Neural progenitor cell (in vitro differentiated cells): Measurements from ENCODE around the gene ZPLD1. TPM values are rescaled to one million over a fixed set of nuclear protein-coding genes. Genes with fewer than 3 reads are reported as not detected.

ENCODE experiments used
- DNase-seq: peaks from one replicate; pipeline ENCODE4 v3.0.0-alpha.2; 2016; ENCODE audit warnings: low spot score
- H2AFZ ChIP-seq: fragments of 200-600 bp; sonication (generic); replicated peaks from 2 replicates; pipeline ENCODE4 v1.6.1; 2016; ENCODE audit warnings: antibody characterized with exemption
- H3F3A ChIP-seq: fragments of 200-600 bp; sonication (generic); 2 replicates; pipeline ENCODE4 v1.6.1; 2016; ENCODE audit warnings: antibody characterized with exemption, low read depth
- H3K27ac ChIP-seq: fragments of 200-600 bp; sonication (generic); 2 replicates; pipeline ENCODE4 v1.5.1; 2016; ENCODE audit warnings: mild to moderate bottlenecking
- H3K27me3 ChIP-seq: fragments of 200-600 bp; sonication (generic); 2 replicates; pipeline ENCODE4 v1.6.1; 2016; ENCODE audit warnings: mild to moderate bottlenecking, moderate library complexity
- H3K36me3 ChIP-seq: fragments of 200-600 bp; sonication (generic); 2 replicates; pipeline ENCODE4 v1.5.1; 2016
- H3K4me1 ChIP-seq: fragments of 200-600 bp; sonication (generic); 2 replicates; pipeline ENCODE4 v1.6.1; 2016; ENCODE audit warnings: mixed run types
- H3K4me2 ChIP-seq: fragments of 200-600 bp; sonication (generic); 2 replicates; pipeline ENCODE4 v1.6.1; 2016
- H3K4me3 ChIP-seq: fragments of 200-600 bp; sonication (generic); 2 replicates; pipeline ENCODE4 v1.5.1; 2016
- H3K79me2 ChIP-seq: fragments of 200-600 bp; sonication (generic); 2 replicates; pipeline ENCODE4 v1.6.1; 2016; ENCODE audit warnings: low read depth
- H3K9ac ChIP-seq: fragments of 200-600 bp; sonication (generic); 2 replicates; pipeline ENCODE4 v1.6.1; 2016
- H3K9me3 ChIP-seq: fragments of 200-600 bp; sonication (generic); 2 replicates; pipeline ENCODE4 v1.5.1; 2016; ENCODE audit warnings: low read depth
- H4K20me1 ChIP-seq: fragments of 200-600 bp; sonication (generic); 2 replicates; pipeline ENCODE4 v1.6.1; 2016; ENCODE audit warnings: low read depth
- H3K27ac Mint-ChIP-seq: 3 replicates; pipeline ENCODE4 v1.8.0; 2021; ENCODE audit warnings: mixed read lengths
- H3K27me3 Mint-ChIP-seq: 2 replicates; pipeline ENCODE4 v1.8.0; 2022; ENCODE audit warnings: low read depth, mild to moderate bottlenecking, inconsistent platforms, moderate library complexity, mixed read lengths; ENCODE audit not compliant: insufficient read depth
- H3K36me3 Mint-ChIP-seq: 3 replicates; pipeline ENCODE4 v1.8.0; 2021; ENCODE audit warnings: mixed read lengths
- H3K4me1 Mint-ChIP-seq: 3 replicates; pipeline ENCODE4 v1.8.0; 2021; ENCODE audit warnings: mixed read lengths
- H3K4me3 Mint-ChIP-seq: 3 replicates; pipeline ENCODE4 v1.8.0; 2021; ENCODE audit warnings: mild to moderate bottlenecking, moderate library complexity, mixed read lengths
- H3K9me3 Mint-ChIP-seq: 3 replicates; pipeline ENCODE4 v1.8.0; 2020; ENCODE audit warnings: mixed read lengths
- CTCF ChIP-seq: fragments of 200-600 bp; sonication (generic); IDR thresholded peaks from 2 replicates; pipeline ENCODE4 v1.5.1; 2017; ENCODE audit warnings: antibody characterized with exemption, mild to moderate bottlenecking
- EZH2 ChIP-seq: fragments of 200-600 bp; sonication (generic); IDR thresholded peaks from 2 replicates; pipeline ENCODE4 v1.6.1; 2017; ENCODE audit warnings: antibody characterized with exemption, mild to moderate bottlenecking, moderate library complexity
- EZH2phosphoT487 ChIP-seq: fragments of 200-600 bp; sonication (generic); IDR thresholded peaks from 2 replicates; pipeline ENCODE4 v1.6.1; 2017; ENCODE audit warnings: antibody characterized with exemption
- total RNA-seq: library from RNA; depleted of rRNA; stranded (reverse); fragments of >200 nt; gene quantifications from 2 replicates; pipeline ENCODE4 v1.2.3, GENCODE V29; 2015; ENCODE audit warnings: low replicate concordance

Gene ZPLD1
- total RNA-seq, 1 donor from 2014 or later: 0.28 TPM

DNA sequence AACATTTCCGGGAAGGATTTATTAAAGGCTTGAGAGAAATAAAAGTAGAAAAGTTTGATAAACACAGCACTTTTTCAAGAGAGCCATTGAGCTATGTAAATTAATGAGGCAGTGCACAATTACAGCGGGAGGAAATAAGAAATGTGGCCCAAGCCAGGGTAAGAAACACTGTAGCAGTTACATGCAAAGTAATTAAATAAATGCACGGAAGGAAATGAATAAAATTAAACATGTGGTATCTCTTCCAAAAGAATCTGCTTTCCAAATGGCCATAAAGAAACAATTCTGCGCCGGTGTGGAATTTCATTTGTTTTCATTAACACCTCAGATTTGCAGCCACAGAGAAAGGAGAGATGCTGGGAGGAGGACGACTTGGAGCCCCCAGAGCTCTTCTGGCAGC lies 35.3 kb downstream of the ZPLD1 start:
- peak overlapping the region; percentile 46 for H2AFZ ChIP-seq

GRCh38 chr3:102471001-102471400 lies 36.2 kb downstream of the ZPLD1 start:
- TF ChIP-seq CTCF (peak; percentile 32), EZH2phosphoT487 (no peak)
- Histone ChIP-seq H3K79me2 (no peaks in the 10 kb centered on the region), H3K27ac (no peak overlapping the region), H3K4me2 (no peak overlapping the region), H2AFZ (peak overlapping the region; percentile 7), H3K4me1 (no peaks in the 10 kb centered on the region), H3K9me3 (no peaks in the 10 kb centered on the region), H3K27me3 (no peaks in the 10 kb centered on the region), H3K9ac (no peak overlapping the region), H3F3A (no peaks in the 10 kb centered on the region), H4K20me1 (no peaks in the 10 kb centered on the region), H3K36me3 (no peaks in the 10 kb centered on the region), H3K4me3 (no peak overlapping the region)
- H3K27me3 Mint-ChIP-seq: no peaks in the 10 kb centered on the region
- H3K36me3 Mint-ChIP-seq: no peaks in the 10 kb centered on the region
- DNase-seq: peak; percentile 7
- no peaks in the 10 kb centered on the region for H3K9me3 Mint-ChIP-seq
- H3K27ac Mint-ChIP-seq: no peak overlapping the region
- H3K4me3 Mint-ChIP-seq: no peak overlapping the region
- peaks cover 5% of the 10 kb centered on the region for H3K4me1 Mint-ChIP-seq

More for the DNA sequence above, 35.3 kb downstream of the ZPLD1 start:
- Histone ChIP-seq H3K36me3 (no peaks in the 10 kb centered on the region), H3K9me3 (no peaks in the 10 kb centered on the region), H3K27ac (no peak overlapping the region), H3F3A (no peaks in the 10 kb centered on the region), H3K4me2 (no peak overlapping the region), H4K20me1 (no peaks in the 10 kb centered on the region), H3K4me3 (no peak overlapping the region), H3K9ac (no peak overlapping the region), H3K4me1 (no peaks in the 10 kb centered on the region), H3K79me2 (no peaks in the 10 kb centered on the region), H3K27me3 (no peaks in the 10 kb centered on the region)
- Mint-ChIP-seq H3K36me3 (no peaks in the 10 kb centered on the region), H3K27ac (no peak overlapping the region), H3K4me3 (no peak overlapping the region), H3K9me3 (no peaks in the 10 kb centered on the region), H3K27me3 (no peaks in the 10 kb centered on the region), H3K4me1 (peaks cover 5% of the 10 kb centered on the region)
- TF ChIP-seq CTCF: no peak
- no peak for TF ChIP-seq EZH2phosphoT487
- TF ChIP-seq EZH2: no peak
- no peak for DNase-seq

- no peak overlapping the region for H3K9ac ChIP-seq
- no peaks in the 10 kb centered on the region for H3F3A ChIP-seq
- H3K36me3 ChIP-seq: no peaks in the 10 kb centered on the region
- H3K9me3 ChIP-seq: no peaks in the 10 kb centered on the region
- H3K36me3 Mint-ChIP-seq: no peaks in the 10 kb centered on the region
- H4K20me1 ChIP-seq: no peaks in the 10 kb centered on the region
- H3K4me2 ChIP-seq: no peak overlapping the region
- H3K4me3 ChIP-seq: no peak overlapping the region
- H3K4me1 ChIP-seq: no peaks in the 10 kb centered on the region
- H3K27ac Mint-ChIP-seq: no peak overlapping the region
- H3K27ac ChIP-seq: no peak overlapping the region
- peaks cover 5% of the 10 kb centered on the region for H3K4me1 Mint-ChIP-seq
- H3K4me3 Mint-ChIP-seq: no peak overlapping the region
- peak overlapping the region; percentile 7 for H2AFZ ChIP-seq
- no peaks in the 10 kb centered on the region for H3K27me3 Mint-ChIP-seq
- TF ChIP-seq EZH2 (no peak), CTCF (no peak), EZH2phosphoT487 (no peak)
- no peaks in the 10 kb centered on the region for H3K79me2 ChIP-seq
- H3K9me3 Mint-ChIP-seq: no peaks in the 10 kb centered on the region
- no peak for DNase-seq
- H3K27me3 ChIP-seq: no peaks in the 10 kb centered on the region
These were observed 36.7 kb downstream of the ZPLD1 start for GRCh38 chr3:102471491-102471890.

DNA sequence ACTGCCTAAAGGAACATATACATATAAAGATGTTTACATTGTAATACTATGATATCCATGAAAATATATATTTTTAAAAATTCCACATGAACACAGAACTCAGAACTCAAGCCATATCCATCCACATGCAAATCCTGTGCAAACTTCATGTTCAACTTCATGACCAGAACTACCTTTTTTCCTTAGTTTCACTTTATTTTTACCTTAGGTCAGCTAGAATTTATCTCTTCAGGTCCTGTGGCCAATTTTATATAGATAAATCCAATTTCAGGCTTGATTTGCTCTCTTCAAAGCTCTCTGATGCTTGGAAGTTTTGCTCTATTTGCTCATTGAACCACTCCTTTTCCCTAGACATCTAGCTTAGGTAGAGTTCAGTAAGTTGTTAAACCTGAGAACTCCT lies 38.8 kb downstream of the ZPLD1 start:
- no peak overlapping the region for H2AFZ ChIP-seq
- no peaks in the 10 kb centered on the region for H3F3A ChIP-seq
- no peak overlapping the region for H3K4me2 ChIP-seq
- DNase-seq: no peak
- H3K4me3 ChIP-seq: no peak overlapping the region
- Mint-ChIP-seq H3K36me3 (no peaks in the 10 kb centered on the region), H3K4me3 (no peak overlapping the region), H3K9me3 (no peaks in the 10 kb centered on the region), H3K27ac (no peak overlapping the region), H3K27me3 (no peaks in the 10 kb centered on the region), H3K4me1 (peaks cover 8% of the 10 kb centered on the region)
- no peaks in the 10 kb centered on the region for H3K4me1 ChIP-seq
- no peaks in the 10 kb centered on the region for H4K20me1 ChIP-seq
- no peaks in the 10 kb centered on the region for H3K27me3 ChIP-seq
- no peaks in the 10 kb centered on the region for H3K36me3 ChIP-seq
- no peak overlapping the region for H3K27ac ChIP-seq
- TF ChIP-seq EZH2phosphoT487 (no peak), CTCF (no peak), EZH2 (no peak)
- H3K9ac ChIP-seq: no peak overlapping the region
- no peaks in the 10 kb centered on the region for H3K9me3 ChIP-seq
- no peaks in the 10 kb centered on the region for H3K79me2 ChIP-seq
